Coronary artery (tissue), 2 donors: ENCODE data around the gene USP5.

Experiments used
- DNase-seq: peaks from one replicate; pipeline ENCODE4 v3.0.0-alpha.2; 2017; ENCODE audit warnings: low spot score
- H3K27ac ChIP-seq, 2 donors: fragments of 200-600 bp; sonication (generic); one replicate each; pipeline ENCODE4 v1.5.1; 2016 to 2019
- H3K4me3 ChIP-seq: fragments of 200-600 bp; sonication (generic); 2 replicates; pipeline ENCODE4 v1.5.1; 2016; ENCODE audit warnings: mild to moderate bottlenecking, moderate library complexity
- TF ChIP-seq, protein P1 (sequence below): fragments of 200-600 bp; sonication (generic); IDR thresholded peaks from one replicate; pipeline ENCODE4 v1.5.1; 2019; ENCODE audit warnings: antibody characterized with exemption

Gene USP5

DNA sequence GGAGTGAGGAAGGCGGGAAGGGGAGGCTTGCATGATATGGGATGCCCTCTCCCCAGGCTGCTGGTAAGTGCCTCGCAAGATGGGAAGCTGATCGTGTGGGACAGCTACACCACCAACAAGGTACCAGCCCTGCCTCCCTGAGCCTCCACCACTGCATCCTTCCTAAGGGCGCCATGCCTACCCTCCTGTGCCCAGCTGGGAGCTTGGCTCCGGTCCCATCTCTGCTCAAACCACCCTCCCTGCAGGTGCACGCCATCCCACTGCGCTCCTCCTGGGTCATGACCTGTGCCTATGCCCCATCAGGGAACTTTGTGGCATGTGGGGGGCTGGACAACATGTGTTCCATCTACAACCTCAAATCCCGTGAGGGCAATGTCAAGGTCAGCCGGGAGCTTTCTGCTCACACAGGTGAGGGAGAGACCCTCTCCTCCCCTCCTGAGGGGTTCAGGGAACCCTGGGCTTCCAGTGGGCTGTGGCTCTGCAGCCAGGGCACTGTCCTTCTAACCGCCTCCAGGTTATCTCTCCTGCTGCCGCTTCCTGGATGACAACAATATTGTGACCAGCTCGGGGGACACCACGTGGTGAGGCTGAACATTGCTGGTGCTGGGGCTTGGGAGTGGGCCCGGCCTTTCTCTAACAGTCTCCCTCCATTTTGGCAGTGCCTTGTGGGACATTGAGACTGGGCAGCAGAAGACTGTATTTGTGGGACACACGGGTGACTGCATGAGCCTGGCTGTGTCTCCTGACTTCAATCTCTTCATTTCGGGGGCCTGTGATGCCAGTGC, 8.6 kb upstream of the USP5 start:
- no peak for DNase-seq

DNA sequence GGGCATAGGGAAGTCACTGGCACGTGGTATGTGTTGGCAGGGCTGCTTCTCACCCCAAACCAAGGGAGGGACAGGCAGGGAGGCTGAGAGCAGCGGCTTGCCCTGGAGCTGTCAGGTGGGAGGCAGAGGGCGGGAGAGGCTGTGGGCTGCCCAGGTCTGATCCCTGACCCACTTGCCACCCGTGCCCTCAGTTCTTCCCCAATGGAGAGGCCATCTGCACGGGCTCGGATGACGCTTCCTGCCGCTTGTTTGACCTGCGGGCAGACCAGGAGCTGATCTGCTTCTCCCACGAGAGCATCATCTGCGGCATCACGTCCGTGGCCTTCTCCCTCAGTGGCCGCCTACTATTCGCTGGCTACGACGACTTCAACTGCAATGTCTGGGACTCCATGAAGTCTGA, 6.6 kb upstream of the USP5 start:
- no peak overlapping the region for H3K27ac ChIP-seq
- DNase-seq = no peak
- TF ChIP-seq, protein P1, sequence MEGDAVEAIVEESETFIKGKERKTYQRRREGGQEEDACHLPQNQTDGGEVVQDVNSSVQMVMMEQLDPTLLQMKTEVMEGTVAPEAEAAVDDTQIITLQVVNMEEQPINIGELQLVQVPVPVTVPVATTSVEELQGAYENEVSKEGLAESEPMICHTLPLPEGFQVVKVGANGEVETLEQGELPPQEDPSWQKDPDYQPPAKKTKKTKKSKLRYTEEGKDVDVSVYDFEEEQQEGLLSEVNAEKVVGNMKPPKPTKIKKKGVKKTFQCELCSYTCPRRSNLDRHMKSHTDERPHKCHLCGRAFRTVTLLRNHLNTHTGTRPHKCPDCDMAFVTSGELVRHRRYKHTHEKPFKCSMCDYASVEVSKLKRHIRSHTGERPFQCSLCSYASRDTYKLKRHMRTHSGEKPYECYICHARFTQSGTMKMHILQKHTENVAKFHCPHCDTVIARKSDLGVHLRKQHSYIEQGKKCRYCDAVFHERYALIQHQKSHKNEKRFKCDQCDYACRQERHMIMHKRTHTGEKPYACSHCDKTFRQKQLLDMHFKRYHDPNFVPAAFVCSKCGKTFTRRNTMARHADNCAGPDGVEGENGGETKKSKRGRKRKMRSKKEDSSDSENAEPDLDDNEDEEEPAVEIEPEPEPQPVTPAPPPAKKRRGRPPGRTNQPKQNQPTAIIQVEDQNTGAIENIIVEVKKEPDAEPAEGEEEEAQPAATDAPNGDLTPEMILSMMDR = no peak
- H3K4me3 ChIP-seq = no peak overlapping the region

More for the DNA sequence above, 8.6 kb upstream of the USP5 start:
- TF ChIP-seq, protein P1 = no peak
- H3K4me3 ChIP-seq = no peak overlapping the region
- H3K27ac ChIP-seq = no peak overlapping the region

DNA sequence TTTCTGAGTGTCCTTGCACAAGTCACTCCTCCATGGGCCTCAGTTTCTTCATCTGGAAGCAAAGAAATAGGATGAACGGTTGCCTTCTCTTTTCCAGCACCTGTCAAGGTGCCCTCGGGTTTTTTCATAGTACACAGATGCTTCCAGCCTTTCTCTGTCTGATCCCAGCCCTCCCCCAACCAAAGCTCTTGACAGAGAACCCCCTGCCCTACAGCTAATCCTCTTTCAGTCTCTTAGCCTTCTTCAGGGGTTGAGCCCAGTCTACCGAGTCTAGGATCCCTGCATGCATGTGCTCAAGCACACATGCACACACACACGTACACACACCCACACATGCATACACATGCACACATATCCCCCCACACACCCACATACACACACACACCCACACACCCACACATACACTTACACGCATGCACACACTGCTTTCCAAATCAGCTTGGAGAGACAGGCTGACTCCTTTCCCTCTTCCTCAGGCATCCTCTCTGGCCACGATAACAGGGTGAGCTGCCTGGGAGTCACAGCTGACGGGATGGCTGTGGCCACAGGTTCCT, 5.6 kb upstream of the USP5 start:
- Histone ChIP-seq H3K4me3 (no peak overlapping the region), H3K27ac (no peak overlapping the region)
- no peak for DNase-seq
- TF ChIP-seq, protein P1 = no peak

DNA sequence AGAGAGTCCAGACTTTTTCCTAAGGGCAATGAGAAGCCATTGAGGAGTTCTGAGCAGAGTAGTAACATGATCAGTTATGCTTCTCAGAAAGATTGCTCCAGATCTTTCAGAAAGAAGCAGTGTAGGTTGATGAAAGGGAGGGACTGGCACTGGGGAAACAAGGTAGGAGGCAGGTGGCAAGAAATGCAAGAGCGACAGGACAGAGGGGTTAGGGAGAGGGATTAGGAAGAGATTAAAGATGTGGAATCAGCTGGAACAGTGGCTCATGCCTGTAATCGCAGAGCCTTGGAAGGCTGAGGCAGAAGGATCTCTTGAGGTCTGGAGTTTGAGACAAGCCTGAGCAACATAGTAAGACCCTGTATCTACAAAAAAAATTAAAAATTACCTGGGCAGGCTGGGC, 4.3 kb upstream of the USP5 start:
- DNase-seq = no peak
- H3K27ac ChIP-seq = no peak overlapping the region
- no peak overlapping the region for H3K4me3 ChIP-seq
- TF ChIP-seq, protein P1 = no peak

DNA sequence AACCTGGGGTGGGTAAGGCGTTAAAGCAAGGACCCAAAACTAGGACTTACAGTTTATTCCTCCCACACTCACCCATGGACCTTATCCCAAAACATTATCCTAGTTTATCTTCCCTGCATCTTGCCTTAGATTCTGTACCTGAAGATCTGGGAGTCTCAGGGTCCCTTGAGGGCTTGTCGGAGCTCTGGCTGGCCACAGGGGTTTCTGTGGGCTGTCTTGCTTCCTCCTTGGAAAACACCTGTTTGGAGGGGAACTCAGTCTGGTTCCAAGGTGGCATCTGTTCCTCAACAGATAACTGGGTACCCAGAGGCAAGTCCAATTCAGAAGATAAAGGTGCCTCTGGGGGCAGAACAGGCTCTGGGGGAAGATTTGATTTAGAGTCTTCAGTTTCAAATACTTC, 2.5 kb upstream of the USP5 start:
- no peak overlapping the region for H3K4me3 ChIP-seq
- DNase-seq = no peak
- H3K27ac ChIP-seq = no peak overlapping the region
- TF ChIP-seq, protein P1 = no peak

DNA sequence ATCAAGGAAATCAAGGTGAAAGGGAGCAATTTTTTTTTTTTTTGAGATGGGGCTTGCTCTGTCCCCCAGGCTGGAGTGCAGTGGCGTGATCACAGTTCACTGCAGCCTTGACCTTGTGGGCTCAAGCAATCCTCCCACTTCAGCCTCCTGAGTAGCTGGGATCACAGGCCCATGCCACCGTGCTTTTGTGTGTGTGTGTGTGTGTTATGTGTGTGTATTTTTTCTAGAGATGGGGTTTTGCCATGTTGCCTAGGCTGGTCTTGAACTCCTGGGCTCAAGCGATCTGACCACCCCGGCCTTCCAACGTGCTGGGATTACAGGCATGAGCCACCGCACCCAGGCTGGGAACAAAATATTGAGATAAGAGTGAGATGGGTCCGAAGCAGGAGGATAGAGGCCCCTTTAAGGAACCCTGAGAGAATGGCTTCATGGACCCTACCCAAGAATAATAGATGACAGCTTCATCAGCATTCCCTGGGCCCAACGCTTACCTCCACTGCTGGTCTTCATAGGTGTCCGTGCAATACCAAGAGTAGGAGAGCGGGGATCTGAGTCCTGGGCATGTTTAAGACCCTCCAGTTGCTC, 1.9 kb upstream of the USP5 start:
- TF ChIP-seq, protein P1 = no peak
- Histone ChIP-seq H3K27ac (no peak overlapping the region), H3K4me3 (no peak overlapping the region)
- DNase-seq = no peak

DNA sequence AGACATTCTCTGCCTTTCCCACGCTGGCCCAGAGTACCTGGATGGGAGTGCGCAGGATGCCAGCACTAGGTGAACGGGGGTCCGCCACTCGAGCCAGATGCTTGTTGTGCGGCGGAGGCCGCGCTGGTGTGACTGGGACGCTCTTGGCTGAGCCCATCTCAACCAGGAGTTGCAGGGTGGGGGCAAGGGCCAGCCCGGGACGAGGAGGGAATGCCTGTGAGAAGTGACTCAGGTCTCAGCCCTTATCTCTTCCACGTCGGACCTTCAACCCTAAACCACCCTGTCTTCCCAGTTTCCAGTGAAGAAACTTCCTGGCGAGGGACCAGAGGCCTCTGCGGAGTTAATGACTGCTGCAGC, 1.2 kb upstream of the USP5 start:
- no peak for DNase-seq
- H3K4me3 ChIP-seq = peak overlapping the region; percentile 91
- TF ChIP-seq, protein P1 = no peak
- H3K27ac ChIP-seq = peak overlapping the region; percentile 92 to 93
